HT-29 (cell line): Measurements from ENCODE around the gene MAN2B1. TPM values are rescaled to one million over a fixed set of nuclear protein-coding genes. Genes with fewer than 3 reads are reported as not detected.
"Not testable (repeated sequence)": the region's sequence is repeated elsewhere in the genome, so short reads cannot be mapped to it uniquely, and the experiment has no call there.

Experiments
- DNase-seq: peaks from one replicate; pipeline ENCODE4 v3.0.0-alpha.2; 2015; ENCODE audit warnings: low spot score
- total RNA-seq: library from RNA; depleted of rRNA; stranded (reverse); fragments of >200 nt; shearing (Covaris generic); gene quantifications from 2 replicates; pipeline ENCODE4 v1.2.3, GENCODE V29; 2014; rRNA removed

Gene MAN2B1
- 18.4 and 35.1 TPM in 2 replicates for total RNA-seq

GRCh38 chr19:12666265-12667048 is at the start of gene MAN2B1, which contains the start of gene WDR83:
MAN2B1 (minus strand) TSS chr19:12666742; CDS start chr19:12666701, 41 bp downstream.
WDR83 (plus strand) TSS chr19:12666807; CDS start chr19:12669791, 2,984 bp downstream.
- DNase-seq: peak; percentile 67

DNA sequence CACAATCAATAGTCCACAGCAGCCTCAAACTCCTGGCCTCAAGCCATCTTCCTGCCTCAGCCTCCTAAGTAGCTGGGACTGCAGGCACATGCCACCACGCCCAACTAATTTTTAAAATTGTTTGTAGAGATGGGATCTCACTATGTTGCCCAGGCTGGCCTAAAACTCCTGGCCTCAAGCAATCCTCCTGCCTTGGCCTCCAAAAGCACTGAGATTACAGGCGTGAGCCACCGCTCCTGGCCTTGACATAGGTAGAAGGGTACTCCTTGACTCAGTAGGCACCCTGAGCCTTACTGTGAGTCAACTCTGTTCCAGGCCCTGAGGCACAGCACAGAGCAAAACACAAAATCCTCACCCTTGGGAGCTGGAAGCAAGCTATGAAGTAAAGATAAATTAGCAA is 49.4 kb upstream of the MAN2B1 start:
- no peak for DNase-seq

DNA sequence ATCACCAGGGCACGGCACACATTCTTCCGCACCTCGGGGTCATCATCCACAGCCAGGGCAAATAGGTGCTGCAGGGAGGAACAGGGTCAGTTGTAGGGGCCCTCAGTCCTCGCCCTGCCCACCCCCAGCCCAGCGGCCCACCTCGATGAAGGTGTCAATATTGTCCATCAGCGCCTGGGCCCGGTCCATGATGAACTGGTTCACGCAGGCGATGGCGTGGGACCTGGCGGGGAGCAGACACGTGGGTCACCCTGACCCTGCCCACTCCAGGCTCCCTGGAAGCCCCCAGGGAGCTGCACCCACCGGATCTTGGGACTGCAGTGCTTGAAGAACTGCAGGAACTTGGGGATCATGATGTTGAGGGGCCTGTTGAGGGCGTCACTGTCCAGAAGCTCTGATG is 48.6 kb upstream of the MAN2B1 start:
- DNase-seq: no peak

- not testable (repeated sequence) for DNase-seq
These were observed 46.8 kb upstream of the MAN2B1 start for GRCh38 chr19:12713304-12713703.

DNA sequence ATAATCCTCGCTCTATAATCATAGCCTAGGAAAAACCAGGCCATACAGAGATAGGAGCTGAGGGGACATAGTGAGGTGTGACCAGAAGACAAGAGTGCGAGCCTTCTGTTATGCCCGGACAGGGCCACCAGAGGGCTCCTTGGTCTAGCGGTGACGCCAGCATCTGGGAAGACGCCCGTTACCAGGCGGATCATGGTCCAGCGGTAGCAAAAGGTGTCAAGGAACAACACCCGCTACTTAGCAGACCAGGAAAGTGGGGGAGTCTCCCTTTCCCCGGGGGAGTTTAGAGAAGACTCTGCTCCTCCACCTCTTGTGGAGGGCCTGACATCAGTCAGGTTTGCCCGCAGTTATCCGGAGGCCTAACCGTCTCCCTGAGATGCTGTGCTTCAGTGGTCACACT is 45.5 kb upstream of the MAN2B1 start:
- DNase-seq: not testable (repeated sequence)

GRCh38 chr19:12711187-12711586 is 44.6 kb upstream of the MAN2B1 start:
- no peak for DNase-seq

DNA sequence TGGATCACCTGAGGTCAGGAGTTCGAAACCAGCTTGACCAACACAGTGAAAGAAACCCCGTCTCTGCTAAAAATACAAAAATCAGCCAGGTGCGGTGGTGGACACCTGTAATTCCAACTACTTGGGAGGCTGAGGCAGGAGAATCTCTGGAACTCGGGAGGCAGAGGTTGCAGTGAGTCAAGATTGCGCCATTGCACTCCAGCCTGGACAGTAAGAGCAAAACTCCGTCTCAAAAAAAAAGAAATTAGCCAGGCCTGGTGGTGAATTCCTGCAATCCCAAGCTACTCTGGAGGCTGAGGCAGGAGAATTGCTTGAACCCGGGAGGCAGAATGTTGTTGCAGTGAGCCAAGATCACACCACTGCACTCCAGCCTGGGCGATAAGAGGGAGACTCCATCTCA is 42.1 kb upstream of the MAN2B1 start:
- DNase-seq: no peak

DNA sequence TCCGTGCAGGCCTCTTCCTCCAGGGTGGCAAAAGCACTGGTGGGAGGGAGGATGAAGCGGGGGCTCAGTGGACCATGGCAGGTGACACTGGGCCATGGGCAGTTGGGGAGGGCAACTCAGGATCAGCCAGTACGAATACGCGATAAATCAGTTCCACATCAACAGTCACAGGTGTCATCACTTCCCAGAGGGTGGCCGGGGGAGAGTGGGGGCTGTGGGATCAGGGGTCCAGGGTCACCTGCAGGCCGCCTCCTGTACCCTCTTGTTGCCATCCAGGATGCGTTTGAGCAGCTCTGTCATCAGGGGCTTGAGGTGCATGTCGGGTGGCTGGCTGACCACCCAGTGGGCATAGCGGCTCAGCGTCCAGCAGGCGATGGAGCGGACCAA is 39.8 kb upstream of the MAN2B1 start:
- no peak for DNase-seq

- no peak for DNase-seq
These were observed 39.3 kb upstream of the MAN2B1 start for GRCh38 chr19:12705654-12706331.

- no peak for DNase-seq
These were observed 38.6 kb upstream of the MAN2B1 start for GRCh38 chr19:12705169-12705568.

DNA sequence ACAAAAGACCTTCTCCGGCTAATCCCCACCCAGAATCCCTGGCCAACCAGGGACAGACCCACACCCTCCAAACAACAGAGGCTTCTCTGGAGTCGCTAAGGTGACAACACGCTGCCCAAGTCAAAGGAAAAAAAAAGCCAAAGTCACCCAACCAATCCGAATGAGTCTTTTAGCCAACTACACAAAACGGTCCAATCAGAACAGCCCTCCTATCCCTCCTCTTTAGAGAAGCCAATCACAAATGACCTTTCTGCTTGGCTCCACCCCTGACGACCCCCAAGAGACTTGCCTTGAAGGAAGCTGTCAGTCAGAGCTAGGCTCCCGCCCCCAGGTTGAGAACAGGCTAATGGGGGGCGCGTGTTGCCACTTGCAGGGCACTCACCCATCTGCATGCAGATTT is 36.5 kb upstream of the MAN2B1 start:
- no peak for DNase-seq

- DNase-seq: no peak
These were observed 35.2 kb upstream of the MAN2B1 start for GRCh38 chr19:12701596-12702282.

DNA sequence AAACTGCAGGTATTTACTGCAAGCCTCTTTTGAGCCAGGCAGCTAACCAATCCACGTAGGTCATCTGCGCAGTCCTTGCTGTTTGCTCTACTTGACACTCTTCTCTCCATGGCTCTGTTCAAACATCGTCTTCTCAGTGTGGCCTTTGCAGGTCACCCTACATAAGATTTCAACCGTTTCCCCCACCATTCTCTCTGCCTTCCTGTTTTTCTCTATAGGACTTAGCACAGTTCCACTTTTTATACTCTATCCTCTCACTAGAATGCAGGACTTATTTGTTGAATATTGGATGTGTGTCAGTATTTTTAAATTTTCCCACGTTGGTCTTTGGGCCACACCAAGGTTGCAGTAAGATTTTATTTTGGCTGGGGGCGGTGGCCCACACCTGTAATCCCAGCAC is 31.6 kb upstream of the MAN2B1 start:
- DNase-seq: no peak

DNA sequence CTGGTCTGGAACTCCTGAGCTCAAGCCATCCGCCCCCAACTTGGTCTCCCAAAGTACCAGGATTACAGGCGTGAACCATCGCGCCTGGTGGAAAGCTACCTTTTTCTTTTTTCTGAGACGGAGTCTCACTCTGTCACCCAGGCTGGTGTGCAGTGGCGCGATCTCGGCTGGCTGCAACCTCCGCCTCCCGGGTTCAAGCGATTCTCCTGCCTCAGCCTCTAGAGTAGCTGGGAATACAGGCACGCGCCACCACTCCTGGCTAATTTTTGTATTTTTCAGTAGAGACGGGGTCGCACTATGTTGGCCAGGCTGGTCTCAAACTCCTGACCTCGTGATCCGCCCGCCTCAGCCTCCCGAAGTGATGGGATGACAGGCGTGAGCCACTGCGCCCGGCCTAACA is 30.9 kb upstream of the MAN2B1 start:
- not testable (repeated sequence) for DNase-seq

DNA sequence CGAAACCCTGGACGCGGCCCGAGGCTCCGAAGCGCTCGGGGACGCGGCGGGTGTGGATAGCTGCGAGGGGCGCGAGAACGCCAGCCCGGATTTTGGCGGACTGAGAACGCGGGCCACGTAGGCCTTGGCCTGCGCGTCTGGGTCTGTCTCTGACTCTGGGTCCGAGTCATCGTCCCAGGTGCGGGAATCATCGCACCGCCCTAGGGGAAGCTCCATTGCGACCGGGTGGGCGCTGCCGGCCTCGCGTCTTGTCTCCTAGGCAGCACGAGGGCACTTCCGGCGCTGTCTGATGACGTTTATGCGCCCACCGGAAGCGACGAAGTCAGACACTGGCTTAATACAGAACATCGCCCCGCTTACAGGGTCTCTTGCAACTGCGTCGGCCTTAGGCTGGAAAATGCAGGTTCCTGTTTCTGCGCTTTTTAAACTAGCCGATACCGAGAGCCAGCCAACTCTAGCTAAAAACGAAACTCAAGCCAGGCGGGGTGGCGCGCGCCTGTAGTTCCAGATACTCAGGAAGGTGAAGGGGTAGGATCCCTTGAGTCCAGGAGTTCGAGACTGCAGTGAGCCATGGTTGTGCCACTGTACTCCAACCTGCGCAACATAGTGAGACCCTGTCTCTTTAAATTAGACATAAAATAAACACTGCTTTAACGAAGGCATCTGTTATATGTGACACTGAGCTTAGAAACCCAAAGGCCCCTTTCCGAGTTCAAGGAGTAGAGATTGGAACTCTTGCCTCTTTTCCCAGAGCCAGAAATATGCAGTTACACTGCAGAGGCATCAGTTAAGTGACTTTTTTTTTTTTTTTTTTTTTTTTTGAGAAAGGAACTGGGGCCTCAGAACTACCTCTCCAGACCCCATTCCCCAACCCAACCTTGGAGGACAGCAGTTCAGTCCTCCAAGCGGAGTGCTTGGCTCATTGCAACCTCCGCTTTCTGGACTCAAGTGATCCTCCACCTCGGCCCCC is 30.1 kb upstream of the MAN2B1 start, which contains the start of gene FBXW9:
FBXW9 (minus strand) TSS at position 266 of the 970 bp plus-strand sequence; CDS start at position 216, 50 bp downstream.
- peak; percentile 90 for DNase-seq

- DNase-seq: no peak
These were observed 29.4 kb upstream of the MAN2B1 start for GRCh38 chr19:12695997-12696365.

DNA sequence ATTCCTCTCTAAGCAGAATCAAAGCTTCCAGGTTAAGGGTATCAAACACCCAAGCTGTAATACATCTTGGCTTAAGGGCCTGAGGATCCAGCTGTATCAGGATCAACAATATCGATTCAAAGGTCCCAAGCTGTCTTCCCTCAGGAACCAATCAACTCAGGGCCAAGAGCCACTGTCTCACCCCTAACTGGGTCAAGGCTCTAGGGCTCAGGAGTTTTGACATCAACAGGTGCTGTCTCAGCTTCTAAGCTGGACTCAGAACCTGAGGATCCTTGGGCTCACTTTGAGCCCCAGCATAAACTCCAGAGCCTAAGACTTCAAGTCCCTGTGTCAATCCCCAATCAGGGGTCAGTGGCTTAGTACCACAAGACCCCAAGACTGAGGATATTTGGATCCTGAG is 29.0 kb upstream of the MAN2B1 start:
- DNase-seq: no peak

DNA sequence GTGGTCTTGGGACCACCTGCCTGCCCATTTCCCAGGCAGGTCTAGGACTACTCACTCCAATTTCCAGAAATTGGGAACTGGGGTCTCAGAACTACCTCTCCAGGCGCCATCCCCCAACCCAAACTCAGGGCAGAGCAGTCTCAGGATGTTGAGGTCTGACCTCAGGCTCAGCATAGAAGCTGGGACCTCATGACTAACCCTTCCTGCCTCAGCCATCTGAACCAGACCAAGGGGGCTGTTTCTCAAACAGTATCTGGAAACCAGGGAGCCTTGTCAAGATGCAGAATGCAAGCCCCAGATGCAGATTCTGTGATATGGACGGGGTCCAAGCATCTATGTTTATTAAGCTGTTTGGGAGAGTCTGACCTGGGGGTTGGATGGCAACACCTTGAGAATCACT is 28.6 kb upstream of the MAN2B1 start:
- no peak for DNase-seq

DNA sequence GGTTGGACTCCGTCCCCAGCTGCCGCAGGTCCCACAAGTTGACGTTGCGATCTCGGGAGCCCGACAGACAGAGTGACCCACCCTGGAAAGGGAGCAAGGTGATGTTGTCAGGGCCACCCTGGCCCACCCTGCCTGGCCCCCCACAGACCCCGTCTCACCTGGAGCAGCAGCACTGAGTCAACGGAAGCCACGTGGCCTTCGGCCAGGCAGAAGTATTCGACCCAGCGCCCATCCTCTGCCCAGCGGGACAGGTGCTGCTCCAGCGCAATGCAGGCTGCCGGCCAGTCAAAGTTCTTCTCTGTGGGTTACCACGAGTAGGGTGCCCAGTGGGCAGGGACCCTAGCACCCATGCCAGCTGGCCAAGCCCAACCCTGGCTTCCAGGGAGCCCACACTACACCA is 28.1 kb upstream of the MAN2B1 start:
- no peak for DNase-seq

GRCh38 chr19:12692960-12693359 is 26.4 kb upstream of the MAN2B1 start:
- DNase-seq: no peak

- DNase-seq: no peak
These were observed 23.2 kb upstream of the MAN2B1 start for GRCh38 chr19:12689581-12690216.
